ENCODE data around the gene CRKL. TPM values are rescaled to one million over a fixed set of nuclear protein-coding genes. Genes with fewer than 3 reads are reported as not detected.

CRKL gene
- total RNA-seq, 1 experiment from 2014 or later, result 87.7 TPM

- H3K4me3 ChIP-seq (replicated peaks in 1 of 2; ENCODE audit: low read depth in 1 of 2, low read length in 2 of 2), result no peak overlapping the region
- no peak overlapping the region for H3K27ac ChIP-seq (ENCODE audit: low read depth, low read length)
- no peaks in the 10 kb centered on the region for H3K9me2 ChIP-seq (ENCODE audit: insufficient read depth)
- ChIA-PET RAD21 (ENCODE audit: low non-redundant PET in 1 of 2, low total read pairs in 2 of 2, uncharacterized antibody in 2 of 2, unreplicated experiment in 2 of 2) (no interaction called here), CTCF (interaction anchor here (0.7 kb wide), 1 partner anchor 148 kb away, joined by 3 read pairs; no protein-coding TSS in a partner anchor), POLR2A (no interaction called here)
- no peaks in the 10 kb centered on the region for H3K9me3 ChIP-seq (ENCODE audit: control insufficient read depth in 1 of 2, insufficient read depth in 1 of 2, low read depth in 1 of 2, low read length in 2 of 2)
- H3K36me3 ChIP-seq (ENCODE audit: control insufficient read depth in 1 of 2, insufficient read depth in 2 of 2, low read length in 2 of 2), result no peaks in the 10 kb centered on the region; a peak in 2 of 4 replicates
- DNase-seq (ENCODE audit: low read depth, low spot score) (no peak), ATAC-seq (no peak)
- no peak overlapping the region for H2AFZ ChIP-seq (ENCODE audit: low read depth, low read length, poor library complexity, severe bottlenecking)
- BruUV-seq (replicated peaks), result no TSS peak
- peaks cover 99% of the 10 kb centered on the region for H3K79me2 ChIP-seq (ENCODE audit: insufficient read depth, low read length)
- intact Hi-C loops (cut with micrococcal nuclease), result no loop called here
- peaks cover 58% of the 10 kb centered on the region; the same call in 1 of the 2 replicates for H4K20me1 ChIP-seq (ENCODE audit: insufficient read depth)
- H3K27me3 ChIP-seq (ENCODE audit: insufficient read depth, low read length), result no peaks in the 10 kb centered on the region
- TF ChIP-seq EZH2phosphoT487 (IDR thresholded peaks at IDR 0.05; ENCODE audit: borderline replicate concordance), result no peak
- TF ChIP-seq MAX (IDR thresholded peaks at IDR 0.05), result no peak
- no peak for TF ChIP-seq ELF1 (IDR thresholded peaks at IDR 0.05; ENCODE audit: borderline replicate concordance, low read depth)
- no peak for TF ChIP-seq POLR2A (IDR thresholded peaks at IDR 0.05; ENCODE audit: borderline replicate concordance, extremely low read depth, insufficient read depth, insufficient read length)
- TF ChIP-seq RAD21 (IDR thresholded peaks at IDR 0.05; ENCODE audit: low read depth), result no peak
- no peak for TF ChIP-seq POLR2AphosphoS5 (IDR thresholded peaks at IDR 0.05; ENCODE audit: low read depth, low read length)
- no peak for TF ChIP-seq TCF7L2 (IDR thresholded peaks at IDR 0.05; ENCODE audit: borderline replicate concordance, extremely low read depth, insufficient read depth, insufficient read length)
- no peak for TF ChIP-seq FOSL1 (IDR thresholded peaks at IDR 0.05; ENCODE audit: low read depth)
- TF ChIP-seq CBX3 (IDR thresholded peaks at IDR 0.05; ENCODE audit: low read depth), result no peak
- TF ChIP-seq, protein P1, sequence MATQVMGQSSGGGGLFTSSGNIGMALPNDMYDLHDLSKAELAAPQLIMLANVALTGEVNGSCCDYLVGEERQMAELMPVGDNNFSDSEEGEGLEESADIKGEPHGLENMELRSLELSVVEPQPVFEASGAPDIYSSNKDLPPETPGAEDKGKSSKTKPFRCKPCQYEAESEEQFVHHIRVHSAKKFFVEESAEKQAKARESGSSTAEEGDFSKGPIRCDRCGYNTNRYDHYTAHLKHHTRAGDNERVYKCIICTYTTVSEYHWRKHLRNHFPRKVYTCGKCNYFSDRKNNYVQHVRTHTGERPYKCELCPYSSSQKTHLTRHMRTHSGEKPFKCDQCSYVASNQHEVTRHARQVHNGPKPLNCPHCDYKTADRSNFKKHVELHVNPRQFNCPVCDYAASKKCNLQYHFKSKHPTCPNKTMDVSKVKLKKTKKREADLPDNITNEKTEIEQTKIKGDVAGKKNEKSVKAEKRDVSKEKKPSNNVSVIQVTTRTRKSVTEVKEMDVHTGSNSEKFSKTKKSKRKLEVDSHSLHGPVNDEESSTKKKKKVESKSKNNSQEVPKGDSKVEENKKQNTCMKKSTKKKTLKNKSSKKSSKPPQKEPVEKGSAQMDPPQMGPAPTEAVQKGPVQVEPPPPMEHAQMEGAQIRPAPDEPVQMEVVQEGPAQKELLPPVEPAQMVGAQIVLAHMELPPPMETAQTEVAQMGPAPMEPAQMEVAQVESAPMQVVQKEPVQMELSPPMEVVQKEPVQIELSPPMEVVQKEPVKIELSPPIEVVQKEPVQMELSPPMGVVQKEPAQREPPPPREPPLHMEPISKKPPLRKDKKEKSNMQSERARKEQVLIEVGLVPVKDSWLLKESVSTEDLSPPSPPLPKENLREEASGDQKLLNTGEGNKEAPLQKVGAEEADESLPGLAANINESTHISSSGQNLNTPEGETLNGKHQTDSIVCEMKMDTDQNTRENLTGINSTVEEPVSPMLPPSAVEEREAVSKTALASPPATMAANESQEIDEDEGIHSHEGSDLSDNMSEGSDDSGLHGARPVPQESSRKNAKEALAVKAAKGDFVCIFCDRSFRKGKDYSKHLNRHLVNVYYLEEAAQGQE (IDR thresholded peaks at IDR 0.05; ENCODE audit: low read depth), result no peak
- no peak for TF ChIP-seq YY1 (IDR thresholded peaks at IDR 0.05; ENCODE audit: extremely low read depth, insufficient replicate concordance, low read depth, low read length)
- peak overlapping the region; percentile 22 for H3K4me2 ChIP-seq (ENCODE audit: low read length)
- H3K4me1 ChIP-seq (ENCODE audit: control insufficient read depth in 1 of 2, insufficient read depth in 2 of 2, low read length in 2 of 2), result peaks cover 14 to 61% of the 10 kb centered on the region in 2 experiments
- H3K9ac ChIP-seq (ENCODE audit: low read length), result no peak overlapping the region
Measured at GRCh38 chr22:20943104-20943933, 26.1 kb downstream of the CRKL start.

All from HCT116 (cell line).